ENCODE measurements around the gene PPA2.
A peak's percentile ranks its signal among the peaks of the same experiment; 100 is the strongest.

Gene PPA2

GRCh38 chr4:105473324-105474098 is at the start of gene PPA2:
PPA2 (minus strand) TSS chr4:105474062; CDS start chr4:105474050, 12 bp downstream.
- Histone ChIP-seq H3K36me3 (ENCODE audit: control insufficient read depth in 2 of 2, insufficient read depth in 2 of 2, low read length in 2 of 2) (no peaks in the 10 kb centered on the region), H3K4me1 (ENCODE audit: control insufficient read depth in 2 of 2, insufficient read depth in 2 of 2, low read length in 2 of 2) (peaks cover 15 to 16% of the 10 kb centered on the region in 2 donors), H3K4me3 (ENCODE audit: low read length in 2 of 2) (peak within 1 kb of the TSS; percentile 74 to 91), H3K9me3 (ENCODE audit: control insufficient read depth in 2 of 2, low read length in 2 of 2) (no peaks in the 10 kb centered on the region), H3K27me3 (ENCODE audit: control insufficient read depth in 2 of 2, insufficient read depth in 2 of 2, low read length in 2 of 2) (no peaks in the 10 kb centered on the region), H3K9ac (ENCODE audit: low read depth in 1 of 2, low read length in 2 of 2) (peak within 1 kb of the TSS; percentile 94 to 96), H3K27ac (ENCODE audit: low read depth in 2 of 2, low read length in 2 of 2) (peak within 1 kb of the TSS; percentile 96 to 98)

GRCh38 chr4:105520819-105521790 is 47.2 kb upstream of the PPA2 start:
- no peaks in the 10 kb centered on the region for H3K36me3 ChIP-seq (ENCODE audit: control insufficient read depth in 2 of 2, insufficient read depth in 2 of 2, low read length in 2 of 2)
- no peak overlapping the region for H3K27ac ChIP-seq (ENCODE audit: low read depth in 2 of 2, low read length in 2 of 2)
- H3K9me3 ChIP-seq (ENCODE audit: control insufficient read depth in 2 of 2, low read length in 2 of 2) = no peaks in the 10 kb centered on the region
- H3K9ac ChIP-seq (ENCODE audit: low read depth in 1 of 2, low read length in 2 of 2) = no peak overlapping the region
- H3K4me3 ChIP-seq (ENCODE audit: low read length in 2 of 2) = no peak overlapping the region
- H3K4me1 ChIP-seq (ENCODE audit: control insufficient read depth in 2 of 2, insufficient read depth in 2 of 2, low read length in 2 of 2) = no peaks in the 10 kb centered on the region
- H3K27me3 ChIP-seq (ENCODE audit: control insufficient read depth in 2 of 2, insufficient read depth in 2 of 2, low read length in 2 of 2) = no peaks in the 10 kb centered on the region

- H3K36me3 ChIP-seq (ENCODE audit: control insufficient read depth in 2 of 2, insufficient read depth in 2 of 2, low read length in 2 of 2) = no peaks in the 10 kb centered on the region
- H3K9me3 ChIP-seq (ENCODE audit: control insufficient read depth in 2 of 2, low read length in 2 of 2) = no peaks in the 10 kb centered on the region
- no peak overlapping the region for H3K9ac ChIP-seq (ENCODE audit: low read depth in 1 of 2, low read length in 2 of 2)
- no peak overlapping the region for H3K27ac ChIP-seq (ENCODE audit: low read depth in 2 of 2, low read length in 2 of 2)
- H3K4me1 ChIP-seq (ENCODE audit: control insufficient read depth in 2 of 2, insufficient read depth in 2 of 2, low read length in 2 of 2) = no peaks in the 10 kb centered on the region
- no peak overlapping the region for H3K4me3 ChIP-seq (ENCODE audit: low read length in 2 of 2)
- H3K27me3 ChIP-seq (ENCODE audit: control insufficient read depth in 2 of 2, insufficient read depth in 2 of 2, low read length in 2 of 2) = no peaks in the 10 kb centered on the region
Measured at GRCh38 chr4:105510245-105510644, 36.4 kb upstream of the PPA2 start.

DNA sequence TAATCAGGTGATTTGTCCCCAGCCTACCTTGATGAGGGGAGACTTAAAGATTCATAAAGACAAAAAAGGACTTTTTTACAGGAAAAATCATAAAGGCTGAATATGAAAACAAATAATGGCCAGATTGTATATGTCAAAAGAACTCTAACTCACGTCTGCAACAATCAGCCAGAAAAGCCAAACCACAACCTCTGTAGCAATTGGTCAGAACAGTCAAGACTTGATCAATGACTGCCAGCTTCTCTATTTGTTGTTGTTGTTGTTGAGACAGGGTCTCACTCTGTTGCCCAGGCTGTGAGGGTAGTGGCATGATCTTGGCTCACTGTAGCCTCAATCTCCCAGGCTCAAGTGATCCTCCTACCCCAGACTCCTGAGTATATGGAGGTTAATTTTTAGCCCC is 35.9 kb upstream of the PPA2 start:
- no peak overlapping the region for H3K9ac ChIP-seq (ENCODE audit: low read depth in 1 of 2, low read length in 2 of 2)
- H3K27ac ChIP-seq (ENCODE audit: low read depth in 2 of 2, low read length in 2 of 2) = no peak overlapping the region
- no peaks in the 10 kb centered on the region for H3K27me3 ChIP-seq (ENCODE audit: control insufficient read depth in 2 of 2, insufficient read depth in 2 of 2, low read length in 2 of 2)
- no peaks in the 10 kb centered on the region for H3K9me3 ChIP-seq (ENCODE audit: control insufficient read depth in 2 of 2, low read length in 2 of 2)
- H3K36me3 ChIP-seq (ENCODE audit: control insufficient read depth in 2 of 2, insufficient read depth in 2 of 2, low read length in 2 of 2) = no peaks in the 10 kb centered on the region
- no peaks in the 10 kb centered on the region for H3K4me1 ChIP-seq (ENCODE audit: control insufficient read depth in 2 of 2, insufficient read depth in 2 of 2, low read length in 2 of 2)
- H3K4me3 ChIP-seq (ENCODE audit: low read length in 2 of 2) = no peak overlapping the region

GRCh38 chr4:105509291-105509690 is 35.4 kb upstream of the PPA2 start:
- Histone ChIP-seq H3K9ac (ENCODE audit: low read depth in 1 of 2, low read length in 2 of 2) (no peak overlapping the region), H3K4me3 (ENCODE audit: low read length in 2 of 2) (no peak overlapping the region), H3K36me3 (ENCODE audit: control insufficient read depth in 2 of 2, insufficient read depth in 2 of 2, low read length in 2 of 2) (no peaks in the 10 kb centered on the region), H3K27ac (ENCODE audit: low read depth in 2 of 2, low read length in 2 of 2) (no peak overlapping the region), H3K4me1 (ENCODE audit: control insufficient read depth in 2 of 2, insufficient read depth in 2 of 2, low read length in 2 of 2) (no peaks in the 10 kb centered on the region), H3K9me3 (ENCODE audit: control insufficient read depth in 2 of 2, low read length in 2 of 2) (no peaks in the 10 kb centered on the region), H3K27me3 (ENCODE audit: control insufficient read depth in 2 of 2, insufficient read depth in 2 of 2, low read length in 2 of 2) (no peaks in the 10 kb centered on the region)

DNA sequence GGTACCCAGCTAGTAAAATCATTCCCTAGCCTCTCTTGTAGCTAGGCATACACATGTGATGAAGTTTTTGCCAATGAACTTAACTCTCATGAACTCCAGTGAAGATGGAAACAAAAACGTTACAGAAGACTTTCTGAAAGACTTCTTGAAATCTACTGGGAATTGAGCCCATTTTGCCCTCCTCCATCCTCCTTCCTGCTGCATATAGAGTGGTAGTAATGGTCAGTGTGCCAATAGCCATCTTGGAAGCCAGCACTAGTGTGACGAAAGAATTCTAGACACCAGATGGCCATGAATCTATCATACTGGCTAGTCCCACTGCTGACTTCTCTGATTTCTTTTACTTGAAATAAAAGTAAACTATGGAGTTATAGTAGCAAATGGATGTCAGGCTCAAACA is 30.9 kb upstream of the PPA2 start:
- H3K9ac ChIP-seq (ENCODE audit: low read depth in 1 of 2, low read length in 2 of 2) = no peak overlapping the region
- H3K27me3 ChIP-seq (ENCODE audit: control insufficient read depth in 2 of 2, insufficient read depth in 2 of 2, low read length in 2 of 2) = no peaks in the 10 kb centered on the region
- H3K36me3 ChIP-seq (ENCODE audit: control insufficient read depth in 2 of 2, insufficient read depth in 2 of 2, low read length in 2 of 2) = no peaks in the 10 kb centered on the region
- H3K4me3 ChIP-seq (ENCODE audit: low read length in 2 of 2) = no peak overlapping the region
- no peak overlapping the region for H3K27ac ChIP-seq (ENCODE audit: low read depth in 2 of 2, low read length in 2 of 2)
- H3K9me3 ChIP-seq (ENCODE audit: control insufficient read depth in 2 of 2, low read length in 2 of 2) = no peaks in the 10 kb centered on the region
- no peaks in the 10 kb centered on the region for H3K4me1 ChIP-seq (ENCODE audit: control insufficient read depth in 2 of 2, insufficient read depth in 2 of 2, low read length in 2 of 2)

DNA sequence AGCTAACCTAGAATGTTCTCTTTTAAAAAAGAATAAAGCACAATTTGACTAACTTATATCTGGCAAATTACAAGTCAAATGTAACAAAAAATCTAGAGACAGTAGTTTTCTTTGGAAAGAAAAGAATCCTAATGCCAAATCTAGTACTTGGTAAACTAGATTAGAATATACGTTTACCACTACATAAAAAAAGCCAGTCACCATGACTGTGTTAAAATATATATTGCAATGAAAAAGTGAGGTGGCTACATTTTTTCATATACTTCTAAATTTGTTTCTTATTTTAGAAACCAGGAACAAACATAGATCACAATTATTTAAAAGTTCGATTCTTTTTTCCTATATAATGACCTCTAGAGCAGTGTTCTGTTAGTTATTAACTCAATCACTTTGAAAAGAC is 29.6 kb upstream of the PPA2 start:
- H3K36me3 ChIP-seq (ENCODE audit: control insufficient read depth in 2 of 2, insufficient read depth in 2 of 2, low read length in 2 of 2) = no peaks in the 10 kb centered on the region
- H3K9ac ChIP-seq (ENCODE audit: low read depth in 1 of 2, low read length in 2 of 2) = no peak overlapping the region
- no peaks in the 10 kb centered on the region for H3K9me3 ChIP-seq (ENCODE audit: control insufficient read depth in 2 of 2, low read length in 2 of 2)
- H3K27me3 ChIP-seq (ENCODE audit: control insufficient read depth in 2 of 2, insufficient read depth in 2 of 2, low read length in 2 of 2) = no peaks in the 10 kb centered on the region
- no peak overlapping the region for H3K27ac ChIP-seq (ENCODE audit: low read depth in 2 of 2, low read length in 2 of 2)
- H3K4me3 ChIP-seq (ENCODE audit: low read length in 2 of 2) = no peak overlapping the region
- no peaks in the 10 kb centered on the region for H3K4me1 ChIP-seq (ENCODE audit: control insufficient read depth in 2 of 2, insufficient read depth in 2 of 2, low read length in 2 of 2)

DNA sequence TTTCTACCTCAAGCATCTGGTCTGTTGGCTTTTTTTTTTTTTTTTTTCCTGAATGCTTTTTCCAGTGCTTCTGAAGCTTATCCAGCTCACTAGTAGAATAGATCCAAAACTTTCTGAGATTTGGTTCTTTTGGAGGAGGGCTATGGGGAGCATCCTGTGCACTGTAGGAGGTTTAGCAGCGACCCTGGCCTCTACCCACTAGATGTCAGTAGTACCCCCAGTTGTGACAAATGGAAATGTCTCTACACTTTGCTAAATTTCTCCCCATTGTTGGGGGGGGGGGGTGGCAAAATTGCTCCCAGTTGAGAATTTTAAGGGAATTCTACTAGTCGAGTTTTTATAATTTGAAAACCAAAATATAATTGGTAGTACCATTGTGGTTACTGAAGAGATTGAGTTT is 23.0 kb upstream of the PPA2 start:
- H3K9me3 ChIP-seq (ENCODE audit: control insufficient read depth in 2 of 2, low read length in 2 of 2) = no peaks in the 10 kb centered on the region
- no peaks in the 10 kb centered on the region for H3K4me1 ChIP-seq (ENCODE audit: control insufficient read depth in 2 of 2, insufficient read depth in 2 of 2, low read length in 2 of 2)
- H3K4me3 ChIP-seq (ENCODE audit: low read length in 2 of 2) = no peak overlapping the region
- no peak overlapping the region for H3K9ac ChIP-seq (ENCODE audit: low read depth in 1 of 2, low read length in 2 of 2)
- no peaks in the 10 kb centered on the region for H3K27me3 ChIP-seq (ENCODE audit: control insufficient read depth in 2 of 2, insufficient read depth in 2 of 2, low read length in 2 of 2)
- no peaks in the 10 kb centered on the region for H3K36me3 ChIP-seq (ENCODE audit: control insufficient read depth in 2 of 2, insufficient read depth in 2 of 2, low read length in 2 of 2)
- no peak overlapping the region for H3K27ac ChIP-seq (ENCODE audit: low read depth in 2 of 2, low read length in 2 of 2)

GRCh38 chr4:105495667-105496066 is 21.8 kb upstream of the PPA2 start:
- H3K9ac ChIP-seq (ENCODE audit: low read depth in 1 of 2, low read length in 2 of 2) = no peak overlapping the region
- no peaks in the 10 kb centered on the region for H3K4me1 ChIP-seq (ENCODE audit: control insufficient read depth in 2 of 2, insufficient read depth in 2 of 2, low read length in 2 of 2)
- H3K27ac ChIP-seq (ENCODE audit: low read depth in 2 of 2, low read length in 2 of 2) = no peak overlapping the region
- no peaks in the 10 kb centered on the region for H3K27me3 ChIP-seq (ENCODE audit: control insufficient read depth in 2 of 2, insufficient read depth in 2 of 2, low read length in 2 of 2)
- no peaks in the 10 kb centered on the region for H3K9me3 ChIP-seq (ENCODE audit: control insufficient read depth in 2 of 2, low read length in 2 of 2)
- H3K4me3 ChIP-seq (ENCODE audit: low read length in 2 of 2) = no peak overlapping the region
- H3K36me3 ChIP-seq (ENCODE audit: control insufficient read depth in 2 of 2, insufficient read depth in 2 of 2, low read length in 2 of 2) = no peaks in the 10 kb centered on the region

- Histone ChIP-seq H3K9ac (ENCODE audit: low read depth in 1 of 2, low read length in 2 of 2) (no peak overlapping the region), H3K27me3 (ENCODE audit: control insufficient read depth in 2 of 2, insufficient read depth in 2 of 2, low read length in 2 of 2) (no peaks in the 10 kb centered on the region), H3K27ac (ENCODE audit: low read depth in 2 of 2, low read length in 2 of 2) (no peak overlapping the region), H3K9me3 (ENCODE audit: control insufficient read depth in 2 of 2, low read length in 2 of 2) (no peaks in the 10 kb centered on the region), H3K4me1 (ENCODE audit: control insufficient read depth in 2 of 2, insufficient read depth in 2 of 2, low read length in 2 of 2) (no peaks in the 10 kb centered on the region), H3K4me3 (ENCODE audit: low read length in 2 of 2) (no peak overlapping the region), H3K36me3 (ENCODE audit: control insufficient read depth in 2 of 2, insufficient read depth in 2 of 2, low read length in 2 of 2) (no peaks in the 10 kb centered on the region)
Measured at GRCh38 chr4:105490523-105490922, 16.7 kb upstream of the PPA2 start.
